WTC11 (cell line): ENCODE data around the gene MTOR. TPM values are rescaled to one million over a fixed set of nuclear protein-coding genes. Genes with fewer than 3 reads are reported as not detected.

Experiments
- ATAC-seq: fragments of 200-7000 bp; cut with Tn5 transposase; 2 replicates; pipeline ENCODE4 v1.10.0; 2021; ENCODE audit warnings: mild to moderate bottlenecking, moderate library complexity
- CTCF ChIA-PET: fragments of 300-600 bp; sonication (Branson Sonifier 250); formaldehyde crosslinking; loops from one replicate; lab custom pipeline; 2021; ENCODE audit warnings: antibody characterized with exemption; lab: Charles Lee
- POLR2A ChIA-PET: fragments of 350-600 bp; sonication (Branson Sonifier 250); formaldehyde crosslinking; loops from one replicate; lab custom pipeline; 2021; ENCODE audit warnings: antibody characterized with exemption; lab: Charles Lee
- DNase-seq: peaks from one replicate; pipeline ENCODE4 v3.0.0; 2021; ENCODE audit warnings: low spot score
- H3K27ac Mint-ChIP-seq: 2 replicates; pipeline ENCODE4 v1.8.0; 2021; ENCODE audit warnings: mixed read lengths
- H3K27me3 Mint-ChIP-seq: 2 replicates; pipeline ENCODE4 v1.8.0; 2021; ENCODE audit warnings: low read depth, mild to moderate bottlenecking, moderate library complexity, mixed read lengths
- H3K36me3 Mint-ChIP-seq: 2 replicates; pipeline ENCODE4 v1.8.0; 2021; ENCODE audit warnings: mixed read lengths
- H3K4me1 Mint-ChIP-seq: 2 replicates; pipeline ENCODE4 v1.8.0; 2022; ENCODE audit warnings: mixed read lengths
- H3K4me3 Mint-ChIP-seq: 2 replicates; pipeline ENCODE4 v1.8.0; 2021; ENCODE audit warnings: mild to moderate bottlenecking, moderate library complexity, mixed read lengths
- H3K9me3 Mint-ChIP-seq: 2 replicates; pipeline ENCODE4 v1.8.0; 2021; ENCODE audit warnings: mixed read lengths
- ATF1 ChIP-seq: sonication (generic); formaldehyde crosslinking; IDR thresholded peaks from 2 replicates; pipeline ENCODE4 v1.8.1; 2023; ENCODE audit warnings: mild to moderate bottlenecking, moderate library complexity, missing genetic modification reagents
- ATF3 ChIP-seq: sonication (generic); formaldehyde crosslinking; conservative IDR thresholded peaks from 2 replicates; pipeline ENCODE4 v1.8.1; 2022; ENCODE audit warnings: mild to moderate bottlenecking, missing genetic modification reagents
- ATF6 ChIP-seq: sonication (generic); formaldehyde crosslinking; IDR thresholded peaks from 2 replicates; pipeline ENCODE4 v1.8.1; 2023; ENCODE audit warnings: mild to moderate bottlenecking, missing genetic modification reagents
- E2F1 ChIP-seq: sonication (generic); formaldehyde crosslinking; IDR thresholded peaks from 2 replicates; pipeline ENCODE4 v1.8.0; 2022; ENCODE audit warnings: mild to moderate bottlenecking, missing genetic modification reagents
- E2F4 ChIP-seq: sonication (generic); formaldehyde crosslinking; IDR thresholded peaks from 2 replicates; pipeline ENCODE4 v1.8.1; 2022; ENCODE audit warnings: low read depth, mild to moderate bottlenecking, moderate library complexity, missing genetic modification reagents, borderline replicate concordance
- HMGA2 ChIP-seq: fragments of 250-450 bp; sonication (Bioruptor Pico); IDR thresholded peaks from 2 replicates; pipeline ENCODE4 v1.4.0; 2021; ENCODE audit warnings: mild to moderate bottlenecking, moderate library complexity
- IRF2 ChIP-seq: sonication (generic); formaldehyde crosslinking; IDR thresholded peaks from 2 replicates; pipeline ENCODE4 v1.8.0; 2022; ENCODE audit warnings: low read depth, missing genetic modification reagents, borderline replicate concordance
- NFYB ChIP-seq: sonication (generic); formaldehyde crosslinking; conservative IDR thresholded peaks from 2 replicates; pipeline ENCODE4 v1.8.0; 2022; ENCODE audit warnings: low read depth, missing genetic modification reagents
- NR3C1 ChIP-seq: sonication (generic); formaldehyde crosslinking; conservative IDR thresholded peaks from 2 replicates; pipeline ENCODE4 v1.8.1; 2023; ENCODE audit warnings: low read depth, mild to moderate bottlenecking, missing genetic modification reagents
- RORB ChIP-seq: fragments of 250-450 bp; sonication (Bioruptor Pico); IDR thresholded peaks from 2 replicates; pipeline ENCODE4 v1.9.0; 2021; ENCODE audit warnings: mild to moderate bottlenecking
- ZNF281 ChIP-seq: sonication (generic); formaldehyde crosslinking; IDR thresholded peaks from 2 replicates; pipeline ENCODE4 v1.8.0; 2023; ENCODE audit warnings: mild to moderate bottlenecking, missing genetic modification reagents
- ZNF425 ChIP-seq: fragments of 250-450 bp; sonication (Bioruptor Pico); conservative IDR thresholded peaks from 2 replicates; pipeline ENCODE4 v1.9.0; 2021; ENCODE audit warnings: mild to moderate bottlenecking
- total RNA-seq: library from RNA; stranded (reverse); gene quantifications from 3 replicates; pipeline ENCODE4 v1.2.3, GENCODE V29; 2021
- TF ChIP-seq, protein P1 (sequence below): fragments of 250-450 bp; sonication (Bioruptor Pico); IDR thresholded peaks from 2 replicates; pipeline ENCODE4 v1.9.0; 2021; ENCODE audit warnings: mild to moderate bottlenecking
- TF ChIP-seq, protein P2 (sequence below): sonication (generic); formaldehyde crosslinking; IDR thresholded peaks from 2 replicates; pipeline ENCODE4 v1.8.1; 2023; ENCODE audit warnings: mild to moderate bottlenecking, missing genetic modification reagents, moderate library complexity
- TF ChIP-seq, protein P3 (sequence below): sonication (generic); formaldehyde crosslinking; IDR thresholded peaks from 2 replicates; pipeline ENCODE4 v1.8.1; 2023; ENCODE audit warnings: mild to moderate bottlenecking, missing genetic modification reagents

The MTOR gene
- total RNA-seq, 1 experiment from 2014 or later, result 65.0 TPM

DNA sequence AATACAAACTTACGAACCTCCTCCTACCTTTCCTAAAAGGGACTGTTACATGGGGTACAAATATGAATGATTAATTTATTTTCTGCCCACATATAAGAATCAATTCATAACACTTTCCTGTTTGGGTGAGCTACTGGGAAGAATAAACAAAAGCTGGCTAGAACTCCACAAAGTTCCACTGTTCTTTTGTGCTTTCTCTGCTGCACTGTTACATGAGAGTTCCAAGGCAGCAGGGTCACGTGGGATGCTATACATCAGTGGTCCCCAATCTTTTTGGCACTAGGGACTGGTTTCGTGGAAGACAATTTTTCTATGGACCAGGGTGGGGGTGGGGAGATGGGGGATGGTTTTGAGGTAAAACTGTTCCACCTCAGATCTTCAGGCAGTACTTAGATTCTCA lies 75.4 kb downstream of the MTOR start (continued):
- TF ChIP-seq NFYB (CRISPR knock-in tag) (no peak), NR3C1 (CRISPR knock-in tag) (no peak), ZNF281 (CRISPR knock-in tag) (no peak), ATF3 (no peak), RORB (CRISPR knock-in tag) (no peak), IRF2 (no peak), ATF6 (CRISPR knock-in tag) (no peak), HMGA2 (CRISPR knock-in tag) (no peak)
- TF ChIP-seq, protein P1, sequence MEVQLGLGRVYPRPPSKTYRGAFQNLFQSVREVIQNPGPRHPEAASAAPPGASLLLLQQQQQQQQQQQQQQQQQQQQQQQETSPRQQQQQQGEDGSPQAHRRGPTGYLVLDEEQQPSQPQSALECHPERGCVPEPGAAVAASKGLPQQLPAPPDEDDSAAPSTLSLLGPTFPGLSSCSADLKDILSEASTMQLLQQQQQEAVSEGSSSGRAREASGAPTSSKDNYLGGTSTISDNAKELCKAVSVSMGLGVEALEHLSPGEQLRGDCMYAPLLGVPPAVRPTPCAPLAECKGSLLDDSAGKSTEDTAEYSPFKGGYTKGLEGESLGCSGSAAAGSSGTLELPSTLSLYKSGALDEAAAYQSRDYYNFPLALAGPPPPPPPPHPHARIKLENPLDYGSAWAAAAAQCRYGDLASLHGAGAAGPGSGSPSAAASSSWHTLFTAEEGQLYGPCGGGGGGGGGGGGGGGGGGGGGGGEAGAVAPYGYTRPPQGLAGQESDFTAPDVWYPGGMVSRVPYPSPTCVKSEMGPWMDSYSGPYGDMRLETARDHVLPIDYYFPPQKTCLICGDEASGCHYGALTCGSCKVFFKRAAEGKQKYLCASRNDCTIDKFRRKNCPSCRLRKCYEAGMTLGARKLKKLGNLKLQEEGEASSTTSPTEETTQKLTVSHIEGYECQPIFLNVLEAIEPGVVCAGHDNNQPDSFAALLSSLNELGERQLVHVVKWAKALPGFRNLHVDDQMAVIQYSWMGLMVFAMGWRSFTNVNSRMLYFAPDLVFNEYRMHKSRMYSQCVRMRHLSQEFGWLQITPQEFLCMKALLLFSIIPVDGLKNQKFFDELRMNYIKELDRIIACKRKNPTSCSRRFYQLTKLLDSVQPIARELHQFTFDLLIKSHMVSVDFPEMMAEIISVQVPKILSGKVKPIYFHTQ (CRISPR knock-in tag), result no peak

GRCh38 chr1:11184973-11185372 lies 77.4 kb downstream of the MTOR start:
- POLR2A ChIA-PET, result interaction anchor here (0.6 kb wide), 1 partner anchor 13 kb away, joined by 6 read pairs; no protein-coding TSS in a partner anchor
- TF ChIP-seq NR3C1 (CRISPR knock-in tag) (no peak), NFYB (CRISPR knock-in tag) (no peak), ATF3 (no peak), E2F1 (no peak), E2F4 (CRISPR knock-in tag) (no peak), ATF1 (CRISPR knock-in tag) (no peak), ZNF425 (no peak)
- TF ChIP-seq, protein P2, sequence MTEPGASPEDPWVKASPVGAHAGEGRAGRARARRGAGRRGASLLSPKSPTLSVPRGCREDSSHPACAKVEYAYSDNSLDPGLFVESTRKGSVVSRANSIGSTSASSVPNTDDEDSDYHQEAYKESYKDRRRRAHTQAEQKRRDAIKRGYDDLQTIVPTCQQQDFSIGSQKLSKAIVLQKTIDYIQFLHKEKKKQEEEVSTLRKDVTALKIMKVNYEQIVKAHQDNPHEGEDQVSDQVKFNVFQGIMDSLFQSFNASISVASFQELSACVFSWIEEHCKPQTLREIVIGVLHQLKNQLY (CRISPR knock-in tag), result no peak
- TF ChIP-seq, protein P3, sequence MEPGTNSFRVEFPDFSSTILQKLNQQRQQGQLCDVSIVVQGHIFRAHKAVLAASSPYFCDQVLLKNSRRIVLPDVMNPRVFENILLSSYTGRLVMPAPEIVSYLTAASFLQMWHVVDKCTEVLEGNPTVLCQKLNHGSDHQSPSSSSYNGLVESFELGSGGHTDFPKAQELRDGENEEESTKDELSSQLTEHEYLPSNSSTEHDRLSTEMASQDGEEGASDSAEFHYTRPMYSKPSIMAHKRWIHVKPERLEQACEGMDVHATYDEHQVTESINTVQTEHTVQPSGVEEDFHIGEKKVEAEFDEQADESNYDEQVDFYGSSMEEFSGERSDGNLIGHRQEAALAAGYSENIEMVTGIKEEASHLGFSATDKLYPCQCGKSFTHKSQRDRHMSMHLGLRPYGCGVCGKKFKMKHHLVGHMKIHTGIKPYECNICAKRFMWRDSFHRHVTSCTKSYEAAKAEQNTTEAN, result no peak
- Mint-ChIP-seq H3K4me3 (no peak overlapping the region), H3K27ac (no peak overlapping the region), H3K27me3 (no peaks in the 10 kb centered on the region), H3K36me3 (peaks cover 4% of the 10 kb centered on the region), H3K4me1 (no peaks in the 10 kb centered on the region), H3K9me3 (no peaks in the 10 kb centered on the region)
- ATAC-seq (no peak), DNase-seq (no peak)
- CTCF ChIA-PET, result no interaction called here
